ENCODE results near the gene FAM181B.
"Not testable (repeated sequence)": the region's sequence is repeated elsewhere in the genome, so short reads cannot be mapped to it uniquely, and the experiment has no call there.

Gene FAM181B

DNA sequence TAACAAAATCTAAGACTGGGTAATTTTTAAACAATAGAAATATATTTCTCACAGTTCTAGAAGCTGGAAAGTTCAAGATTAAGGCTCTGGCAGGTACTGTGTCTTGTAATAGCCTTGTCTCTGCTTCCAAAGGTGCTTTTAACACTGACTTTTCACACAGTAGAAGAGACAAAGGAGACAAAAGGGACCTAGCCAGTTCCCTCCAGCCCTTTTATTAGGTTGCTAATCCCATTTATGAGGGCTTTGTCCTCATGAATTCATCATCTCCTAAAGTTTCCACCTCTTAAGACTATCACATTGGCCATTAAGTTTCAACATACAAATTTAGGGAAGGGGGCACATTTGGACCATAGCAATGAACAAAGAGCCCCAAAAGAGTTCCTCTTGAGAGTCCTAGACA lies 40.7 kb downstream of the FAM181B start:
- no peak for DNase-seq
- Mint-ChIP-seq H3K9me3 (no peaks in the 10 kb centered on the region), H3K4me1 (ENCODE audit: low read depth in 2 of 2) (no peaks in the 10 kb centered on the region), H3K36me3 (ENCODE audit: insufficient read depth) (no peaks in the 10 kb centered on the region), H3K4me3 (no peak overlapping the region), H3K27ac (no peak overlapping the region), H3K27me3 (no peaks in the 10 kb centered on the region)
- ATAC-seq (replicated peaks): no peak

DNA sequence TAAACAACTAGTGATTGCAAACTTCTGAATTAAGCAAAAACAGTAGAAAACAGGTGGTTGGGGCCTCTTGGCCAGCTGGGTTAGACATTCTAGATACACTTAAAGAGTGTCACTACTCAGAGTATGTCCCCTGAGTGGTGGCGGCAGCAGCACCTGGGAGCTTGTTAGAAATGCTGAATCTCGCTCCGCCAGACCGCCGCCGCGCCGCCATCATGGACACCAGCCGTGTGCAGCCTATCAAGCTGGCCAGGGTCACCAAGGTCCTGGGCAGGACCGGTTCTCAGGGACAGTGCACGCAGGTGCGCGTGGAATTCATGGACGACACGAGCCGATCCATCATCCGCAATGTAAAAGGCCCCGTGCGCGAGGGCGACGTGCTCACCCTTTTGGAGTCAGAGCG lies 44.3 kb downstream of the FAM181B start:
- H3K36me3 Mint-ChIP-seq (ENCODE audit: insufficient read depth); H3K4me1 Mint-ChIP-seq (ENCODE audit: low read depth in 2 of 2); DNase-seq; H3K27ac Mint-ChIP-seq; H3K9me3 Mint-ChIP-seq; ATAC-seq (replicated peaks); H3K4me3 Mint-ChIP-seq: not testable (repeated sequence)
- peaks cover 10 to 14% of the 10 kb centered on the region in 2 donors for H3K27me3 Mint-ChIP-seq

DNA sequence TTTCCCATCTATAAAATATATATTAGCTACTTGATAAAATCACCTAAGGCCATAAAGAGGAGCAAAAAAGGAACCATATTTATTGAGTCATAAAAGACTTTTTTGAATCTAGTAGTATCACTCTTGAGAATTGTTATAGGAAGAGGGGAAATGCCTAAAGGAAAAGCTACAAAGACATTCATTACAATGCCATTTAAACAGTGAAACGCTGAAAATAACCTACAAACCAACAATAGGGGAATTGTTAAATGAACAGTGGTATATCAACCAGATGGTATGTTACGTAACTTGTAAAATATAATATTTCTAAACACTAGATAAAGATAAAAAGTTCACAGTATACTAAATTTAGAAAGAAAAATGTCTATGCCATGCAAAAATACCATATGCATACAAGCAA lies 47.5 kb downstream of the FAM181B start:
- Mint-ChIP-seq H3K27me3 (peaks cover 17 to 20% of the 10 kb centered on the region in 2 donors), H3K27ac (no peak overlapping the region), H3K36me3 (ENCODE audit: insufficient read depth) (no peaks in the 10 kb centered on the region), H3K9me3 (no peaks in the 10 kb centered on the region), H3K4me3 (no peak overlapping the region), H3K4me1 (ENCODE audit: low read depth in 2 of 2) (peaks cover 0 to 4% of the 10 kb centered on the region in 2 donors)
- DNase-seq: no peak
- no peak for ATAC-seq (replicated peaks)

DNA sequence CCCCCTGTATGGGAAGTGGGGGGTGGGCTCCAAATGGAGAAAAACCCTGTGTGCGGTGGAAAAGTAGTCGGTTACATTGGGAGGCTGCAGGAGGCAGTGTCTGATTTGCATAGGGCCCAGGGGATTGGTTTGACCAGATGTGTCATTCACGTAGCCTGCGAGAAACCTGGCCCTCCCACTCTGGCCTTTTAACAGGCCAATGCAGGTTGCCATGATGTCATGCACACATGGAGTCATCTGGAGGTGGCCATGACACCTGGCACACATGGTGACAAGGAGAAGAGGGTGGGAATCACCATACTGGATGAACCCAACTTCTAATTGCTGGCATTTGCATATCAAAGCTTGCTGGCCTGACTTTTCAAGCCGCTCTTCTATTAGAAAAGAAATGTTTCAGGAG lies 50.6 kb downstream of the FAM181B start:
- Mint-ChIP-seq H3K9me3 (no peaks in the 10 kb centered on the region), H3K4me3 (no peak overlapping the region), H3K27ac (no peak overlapping the region), H3K36me3 (ENCODE audit: insufficient read depth) (no peaks in the 10 kb centered on the region), H3K27me3 (peaks cover 17 to 20% of the 10 kb centered on the region in 2 donors), H3K4me1 (ENCODE audit: low read depth in 2 of 2) (peaks cover 0 to 4% of the 10 kb centered on the region in 2 donors)
- ATAC-seq (replicated peaks): no peak
- no peak for DNase-seq

DNA sequence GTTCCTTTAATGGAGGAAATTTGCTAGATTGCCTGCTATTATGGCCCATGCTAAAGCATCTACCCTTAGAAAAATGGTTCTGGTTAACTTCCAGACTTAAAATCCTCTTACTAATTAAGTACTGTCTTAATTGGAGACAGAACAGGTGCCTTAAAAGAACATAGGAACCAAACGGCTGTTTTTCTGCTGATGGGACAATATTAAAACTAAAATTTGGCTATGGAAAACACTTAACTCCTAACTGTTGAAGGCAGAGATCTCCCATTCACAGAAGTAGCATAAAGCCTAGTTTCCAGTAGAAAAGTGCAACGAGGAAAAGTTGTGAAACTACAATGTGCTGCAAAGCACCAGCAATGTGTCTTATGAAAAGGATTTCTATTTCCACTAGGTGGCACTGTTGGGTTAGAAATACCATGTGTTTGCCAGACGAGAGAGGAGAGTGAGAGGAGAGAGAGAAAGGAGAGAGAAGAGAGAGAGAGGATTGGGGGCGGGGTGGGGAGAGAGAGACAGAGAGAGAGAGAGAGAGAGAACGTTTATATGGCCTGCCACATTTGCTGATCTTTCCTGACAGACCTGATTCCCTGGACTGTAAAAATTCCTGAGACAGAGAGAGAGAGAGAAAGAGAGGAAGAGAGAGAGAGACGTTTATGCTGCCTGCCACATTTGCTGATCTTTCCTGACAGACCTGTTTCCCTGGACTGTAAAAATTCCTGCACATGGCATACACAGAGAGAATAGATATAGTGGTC lies 51.5 kb downstream of the FAM181B start:
- DNase-seq (no peak), ATAC-seq (replicated peaks) (peak; percentile 29)
- Mint-ChIP-seq H3K36me3 (ENCODE audit: insufficient read depth) (no peaks in the 10 kb centered on the region), H3K4me3 (no peak overlapping the region), H3K9me3 (no peaks in the 10 kb centered on the region), H3K27ac (no peak overlapping the region), H3K4me1 (ENCODE audit: low read depth in 2 of 2) (peaks cover 0 to 4% of the 10 kb centered on the region in 2 donors), H3K27me3 (peaks cover 11 to 20% of the 10 kb centered on the region in 2 donors)

DNA sequence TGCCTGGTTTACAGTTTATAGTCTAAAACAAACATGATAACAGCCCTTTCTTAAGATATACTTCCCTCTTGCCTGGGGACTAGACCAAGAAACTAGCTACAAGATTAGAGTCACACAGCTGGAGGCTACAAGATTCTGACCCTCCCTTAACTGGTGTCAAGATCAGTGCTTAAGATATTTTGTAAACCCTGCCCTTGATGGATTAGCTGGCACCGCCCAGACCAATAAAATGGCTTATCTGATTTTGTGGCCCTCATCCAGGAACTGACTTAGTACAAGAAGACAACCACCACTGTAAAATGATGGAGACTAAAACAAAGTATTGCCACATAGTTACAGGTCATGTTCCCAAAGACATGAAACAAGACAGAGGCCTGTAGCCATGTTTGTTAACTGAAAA lies 53.4 kb downstream of the FAM181B start:
- ATAC-seq (replicated peaks) (no peak), DNase-seq (no peak)
- H3K27ac Mint-ChIP-seq: no peak overlapping the region
- no peak overlapping the region for H3K4me3 Mint-ChIP-seq
- no peaks in the 10 kb centered on the region for H3K36me3 Mint-ChIP-seq (ENCODE audit: insufficient read depth)
- peaks cover 10 to 30% of the 10 kb centered on the region in 2 donors for H3K27me3 Mint-ChIP-seq
- peaks cover 0 to 4% of the 10 kb centered on the region in 2 donors for H3K4me1 Mint-ChIP-seq (ENCODE audit: low read depth in 2 of 2)
- no peaks in the 10 kb centered on the region for H3K9me3 Mint-ChIP-seq
